Cardiac muscle cell (in vitro differentiated cells and primary cell): ENCODE results near the gene EPN2. TPM values are rescaled to one million over a fixed set of nuclear protein-coding genes. Genes with fewer than 3 reads are reported as not detected.

Experiments used
- DNase-seq, 2 donors: peaks; one replicate each; pipeline versions ENCODE4 v3.0.0 to v3.0.0-alpha.2; 2010 to 2017; ENCODE audit warnings: low read depth in 1 of 2, low spot score in 1 of 2
- H3K27ac ChIP-seq: fragments of 200-600 bp; sonication (generic); 2 replicates; pipeline ENCODE4 v1.5.1; 2016
- H3K27me3 ChIP-seq: fragments of 200-600 bp; sonication (generic); 2 replicates; pipeline ENCODE4 v1.6.0; 2016; ENCODE audit warnings: control low read depth
- H3K36me3 ChIP-seq: fragments of 200-600 bp; sonication (generic); 2 replicates; pipeline ENCODE4 v1.5.1; 2016; ENCODE audit warnings: control low read depth
- H3K4me1 ChIP-seq: fragments of 200-600 bp; sonication (generic); 2 replicates; pipeline ENCODE4 v1.8.1; 2017; ENCODE audit warnings: low read depth, mild to moderate bottlenecking, mixed run types
- H3K4me3 ChIP-seq: fragments of 200-600 bp; sonication (generic); 2 replicates; pipeline ENCODE4 v1.5.1; 2016; ENCODE audit warnings: mild to moderate bottlenecking
- H3K9me3 ChIP-seq: fragments of 200-600 bp; sonication (generic); 2 replicates; pipeline ENCODE4 v1.5.1; 2017; ENCODE audit warnings: low read depth, mild to moderate bottlenecking, control low read depth
- polyA plus RNA-seq: library from polyadenylated mRNA; unstranded; fragments of >200 nt; fragmentation: Nextera tagmentation; extraction: Ambion mirVana; gene quantifications from 2 replicates; pipeline ENCODE4 v1.2.1, GENCODE V29; 2016
- total RNA-seq: library from RNA; depleted of rRNA; stranded (reverse); fragments of >200 nt; gene quantifications from 2 replicates; pipeline ENCODE4 v1.2.3, GENCODE V29; 2016
- TF ChIP-seq, protein P1 (sequence below): IDR thresholded peaks from 2 replicates; pipeline ENCODE4 v1.5.1; 2012; ENCODE audit warnings: low read depth, mild to moderate bottlenecking, low read length

EPN2 gene
- total and polyA plus RNA-seq, 2 experiments from 2014 or later: 43.5 to 45.5 TPM

DNA sequence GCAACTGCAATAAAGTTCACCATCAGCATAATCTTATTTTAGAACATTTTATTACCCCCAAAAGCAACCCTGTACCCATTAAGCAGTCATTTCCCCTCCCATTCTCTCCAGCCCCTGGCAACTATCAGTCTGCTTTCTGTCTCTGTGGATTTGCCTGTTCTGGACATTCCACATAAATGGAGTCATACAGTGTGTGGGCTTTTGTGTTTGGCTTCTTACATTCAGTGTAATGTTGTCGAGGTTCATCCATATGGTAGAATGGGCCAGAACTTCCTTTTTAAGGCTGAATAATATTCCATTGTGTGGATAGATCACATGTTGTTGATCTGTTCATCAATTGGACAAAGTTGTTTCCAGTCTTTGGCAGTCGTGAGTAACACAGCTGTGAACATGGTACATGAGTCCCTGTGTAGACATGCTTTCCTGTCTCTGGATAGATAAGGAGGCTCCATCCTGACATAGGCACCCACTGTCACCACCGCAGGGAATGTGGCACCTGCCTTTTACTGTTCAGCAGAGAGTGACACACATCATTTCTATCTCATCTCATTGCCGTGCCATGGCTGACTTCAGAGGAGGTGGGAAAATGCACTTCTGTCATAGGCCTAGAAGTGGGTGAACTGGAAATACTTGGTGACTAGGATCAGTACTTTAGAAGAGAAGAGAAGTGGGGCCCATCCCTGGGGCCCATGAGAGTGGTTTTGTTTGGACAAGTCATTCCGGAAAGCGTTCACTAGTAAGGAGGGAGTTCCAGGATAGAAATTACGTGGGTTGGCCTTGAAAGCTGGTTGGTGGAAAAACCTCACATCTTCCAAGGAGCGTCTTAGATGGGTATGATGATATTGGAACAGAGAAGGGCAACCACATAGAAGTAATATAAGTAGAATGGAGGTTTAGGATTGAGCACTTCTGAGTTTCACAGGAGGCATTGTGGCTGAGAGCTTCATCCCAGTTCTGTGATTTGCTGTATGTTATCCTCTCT, 25.8 kb downstream of the EPN2 start:
- TF ChIP-seq, protein P1, sequence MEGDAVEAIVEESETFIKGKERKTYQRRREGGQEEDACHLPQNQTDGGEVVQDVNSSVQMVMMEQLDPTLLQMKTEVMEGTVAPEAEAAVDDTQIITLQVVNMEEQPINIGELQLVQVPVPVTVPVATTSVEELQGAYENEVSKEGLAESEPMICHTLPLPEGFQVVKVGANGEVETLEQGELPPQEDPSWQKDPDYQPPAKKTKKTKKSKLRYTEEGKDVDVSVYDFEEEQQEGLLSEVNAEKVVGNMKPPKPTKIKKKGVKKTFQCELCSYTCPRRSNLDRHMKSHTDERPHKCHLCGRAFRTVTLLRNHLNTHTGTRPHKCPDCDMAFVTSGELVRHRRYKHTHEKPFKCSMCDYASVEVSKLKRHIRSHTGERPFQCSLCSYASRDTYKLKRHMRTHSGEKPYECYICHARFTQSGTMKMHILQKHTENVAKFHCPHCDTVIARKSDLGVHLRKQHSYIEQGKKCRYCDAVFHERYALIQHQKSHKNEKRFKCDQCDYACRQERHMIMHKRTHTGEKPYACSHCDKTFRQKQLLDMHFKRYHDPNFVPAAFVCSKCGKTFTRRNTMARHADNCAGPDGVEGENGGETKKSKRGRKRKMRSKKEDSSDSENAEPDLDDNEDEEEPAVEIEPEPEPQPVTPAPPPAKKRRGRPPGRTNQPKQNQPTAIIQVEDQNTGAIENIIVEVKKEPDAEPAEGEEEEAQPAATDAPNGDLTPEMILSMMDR: no peak

GRCh38 chr17:19263641-19264051, 26.5 kb downstream of the EPN2 start:
- DNase-seq: peak in 1 of 2 donors; percentile 6
- Histone ChIP-seq H3K27ac (no peak overlapping the region), H3K4me3 (no peak overlapping the region), H3K9me3 (no peaks in the 10 kb centered on the region), H3K4me1 (peaks cover 12% of the 10 kb centered on the region), H3K36me3 (no peaks in the 10 kb centered on the region), H3K27me3 (no peaks in the 10 kb centered on the region)
- TF ChIP-seq, protein P1: no peak

More for the DNA sequence above, 25.8 kb downstream of the EPN2 start:
- Histone ChIP-seq H3K4me3 (no peak overlapping the region), H3K27ac (no peak overlapping the region), H3K4me1 (peaks cover 12% of the 10 kb centered on the region), H3K9me3 (no peaks in the 10 kb centered on the region), H3K27me3 (no peaks in the 10 kb centered on the region), H3K36me3 (no peaks in the 10 kb centered on the region)
- DNase-seq: peak in 1 of 2 donors; percentile 49

- Histone ChIP-seq H3K27me3 (no peaks in the 10 kb centered on the region), H3K4me3 (no peak overlapping the region), H3K36me3 (no peaks in the 10 kb centered on the region), H3K4me1 (peaks cover 18% of the 10 kb centered on the region), H3K27ac (peak overlapping the region; percentile 14), H3K9me3 (no peaks in the 10 kb centered on the region)
- TF ChIP-seq, protein P1: no peak
- DNase-seq: peak in 1 of 2 donors; percentile 44
These were observed 27.1 kb downstream of the EPN2 start for GRCh38 chr17:19264268-19264667.

GRCh38 chr17:19264681-19265080, 27.5 kb downstream of the EPN2 start:
- TF ChIP-seq, protein P1: no peak
- Histone ChIP-seq H3K27me3 (no peaks in the 10 kb centered on the region), H3K27ac (peak overlapping the region; percentile 14), H3K4me1 (peaks cover 22% of the 10 kb centered on the region), H3K9me3 (no peaks in the 10 kb centered on the region), H3K36me3 (no peaks in the 10 kb centered on the region), H3K4me3 (no peak overlapping the region)
- DNase-seq: no peak

DNA sequence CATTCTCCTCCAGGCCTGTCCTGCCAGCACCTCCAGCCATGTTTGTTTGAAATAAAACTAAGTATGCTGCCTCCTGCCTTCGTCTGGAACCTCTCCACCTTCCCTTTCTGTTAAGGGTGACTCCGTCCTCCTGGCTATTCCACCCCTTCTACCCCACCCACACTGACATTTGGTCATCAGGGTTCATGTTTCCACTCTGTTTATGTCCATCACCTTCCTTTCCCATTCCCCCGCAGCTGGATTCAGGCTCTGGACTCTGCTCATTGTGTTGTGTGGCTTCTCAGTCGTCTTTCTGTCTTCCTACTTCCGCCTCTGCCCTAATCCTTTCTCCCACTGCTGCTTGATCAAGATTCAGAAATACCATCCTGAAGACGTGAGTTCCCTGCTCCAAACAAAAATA, 28.6 kb downstream of the EPN2 start:
- Histone ChIP-seq H3K27ac (no peak overlapping the region), H3K36me3 (no peaks in the 10 kb centered on the region), H3K9me3 (no peaks in the 10 kb centered on the region), H3K4me3 (no peak overlapping the region), H3K4me1 (peaks cover 28% of the 10 kb centered on the region), H3K27me3 (no peaks in the 10 kb centered on the region)
- DNase-seq: no peak
- TF ChIP-seq, protein P1: no peak
